HG02623 (cell line): Measurements from ENCODE around the gene PRR16.

ENCODE experiments used
- ATAC-seq: cut with Tn5 transposase; IDR thresholded peaks from one replicate; pipeline ENCODE4 v1.9.1; 2021; ENCODE audit warnings: moderate library complexity; ENCODE audit not compliant: unreplicated experiment

PRR16 gene

GRCh38 chr5:120706877-120707276 is 242.8 kb downstream of the PRR16 start:
- ATAC-seq: no peak

- ATAC-seq: no peak
Observed at GRCh38 chr5:120717381-120717780, 253.3 kb downstream of the PRR16 start.

- no peak for ATAC-seq
Observed at GRCh38 chr5:120730214-120730613, 266.1 kb downstream of the PRR16 start.

- ATAC-seq: no peak
Observed at GRCh38 chr5:120734033-120734432, 269.9 kb downstream of the PRR16 start.

GRCh38 chr5:120735076-120735475 is 271.0 kb downstream of the PRR16 start:
- ATAC-seq: no peak
